NCI-H748 treated with DMSO at 0.1 percent for 48 hours (cell line): ENCODE results near the gene GCNT2.
"Not testable (repeated sequence)": the region's sequence is repeated elsewhere in the genome, so short reads cannot be mapped to it uniquely, and the experiment has no call there.

ENCODE experiments used
- DNase-seq: peaks from one replicate; lab custom pipeline; 2025; lab: John Stamatoyannopoulos, UW

The GCNT2 gene

DNA sequence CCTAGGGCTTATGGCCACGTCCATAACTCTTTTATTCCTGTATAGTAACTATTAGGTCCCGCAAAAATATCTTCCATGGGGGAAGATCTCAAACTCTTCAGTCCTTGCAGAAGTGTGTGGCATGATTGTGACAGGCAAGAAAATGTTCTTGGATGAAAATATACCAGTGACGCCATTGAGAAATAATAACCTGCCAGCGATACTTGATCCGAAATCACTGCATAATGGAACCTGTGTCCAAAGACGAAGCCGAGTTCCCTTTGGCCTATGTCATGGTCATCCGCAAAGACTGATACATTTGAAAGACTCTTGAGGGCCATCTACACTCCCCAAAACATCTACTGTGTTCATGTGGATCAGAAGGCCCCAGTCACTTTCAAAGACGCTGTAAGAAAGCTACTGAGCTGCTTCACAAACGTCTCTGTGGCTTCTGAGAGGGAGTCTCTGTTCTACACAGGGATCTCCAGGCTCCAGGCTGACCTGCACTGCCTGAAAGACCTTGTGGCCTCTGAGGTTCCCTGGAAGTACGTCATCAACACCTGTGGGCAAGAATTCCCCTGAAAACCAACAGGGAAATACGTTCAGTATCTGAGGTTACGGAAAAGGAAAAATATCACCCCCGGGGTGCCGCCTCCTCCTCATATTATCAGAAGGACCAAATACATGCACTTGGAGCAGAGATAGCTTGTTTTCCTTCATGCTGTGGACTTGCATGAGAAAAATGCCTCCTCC, 6.9 kb upstream of the GCNT2 start:
- DNase-seq: no peak

GRCh38 chr6:10516953-10517352, 4.2 kb upstream of the GCNT2 start:
- DNase-seq: no peak

DNA sequence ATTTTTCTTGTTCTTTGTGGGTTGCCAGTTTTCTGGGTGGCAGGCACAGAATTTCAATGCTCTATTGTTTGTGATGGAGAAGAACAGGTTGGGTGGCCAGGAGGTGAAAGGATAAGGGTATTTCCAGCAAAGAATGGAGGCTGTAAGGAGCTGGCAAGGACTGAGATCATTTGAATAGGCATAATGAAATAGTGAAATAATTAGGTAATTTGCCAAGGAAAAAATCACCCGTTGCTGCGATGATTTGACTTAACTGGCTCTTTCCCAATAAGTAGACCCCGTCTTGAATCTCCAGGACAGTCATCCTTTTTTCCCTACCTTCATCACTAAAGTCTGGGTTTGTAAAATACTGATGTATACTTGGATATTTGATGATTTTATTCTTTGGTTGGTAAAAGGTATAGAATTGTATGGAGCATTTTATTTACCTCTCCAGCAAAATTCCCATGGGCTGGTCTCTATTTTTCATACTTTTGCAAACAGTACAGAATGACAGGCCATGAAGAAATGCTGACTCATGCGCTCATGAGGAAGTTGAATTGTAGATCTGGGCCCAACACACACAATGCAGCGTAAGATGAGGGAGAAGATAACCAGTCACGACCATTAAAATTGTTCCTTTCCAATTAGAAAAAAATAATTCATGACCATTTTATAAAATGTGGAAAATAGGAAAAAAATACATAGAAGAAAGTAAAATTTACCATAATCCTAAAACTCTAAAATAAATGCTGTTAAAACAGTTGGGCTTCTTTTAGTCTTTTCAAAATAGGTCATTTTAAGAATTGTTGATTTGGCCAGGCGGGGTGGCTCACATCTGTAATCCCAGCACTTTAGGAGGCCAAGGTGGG, 2.4 kb upstream of the GCNT2 start:
- no peak for DNase-seq

DNA sequence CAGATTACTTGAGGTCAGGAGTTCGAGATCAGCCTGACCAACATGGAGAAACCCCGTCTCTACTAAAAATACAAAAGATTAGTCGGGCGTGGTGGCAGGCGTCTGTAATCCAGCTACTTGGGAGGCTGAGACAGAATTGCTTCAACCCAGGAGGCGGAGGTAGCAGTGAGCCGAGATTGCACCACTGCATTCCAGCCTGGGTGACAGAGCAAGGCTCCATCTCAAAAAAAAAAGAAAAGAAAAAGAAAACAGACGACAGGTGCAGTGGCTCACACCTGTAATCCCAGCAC, 1.8 kb upstream of the GCNT2 start:
- DNase-seq: not testable (repeated sequence)

GRCh38 chr6:10520468-10520867, 683 bp upstream of the GCNT2 start:
- no peak for DNase-seq

DNA sequence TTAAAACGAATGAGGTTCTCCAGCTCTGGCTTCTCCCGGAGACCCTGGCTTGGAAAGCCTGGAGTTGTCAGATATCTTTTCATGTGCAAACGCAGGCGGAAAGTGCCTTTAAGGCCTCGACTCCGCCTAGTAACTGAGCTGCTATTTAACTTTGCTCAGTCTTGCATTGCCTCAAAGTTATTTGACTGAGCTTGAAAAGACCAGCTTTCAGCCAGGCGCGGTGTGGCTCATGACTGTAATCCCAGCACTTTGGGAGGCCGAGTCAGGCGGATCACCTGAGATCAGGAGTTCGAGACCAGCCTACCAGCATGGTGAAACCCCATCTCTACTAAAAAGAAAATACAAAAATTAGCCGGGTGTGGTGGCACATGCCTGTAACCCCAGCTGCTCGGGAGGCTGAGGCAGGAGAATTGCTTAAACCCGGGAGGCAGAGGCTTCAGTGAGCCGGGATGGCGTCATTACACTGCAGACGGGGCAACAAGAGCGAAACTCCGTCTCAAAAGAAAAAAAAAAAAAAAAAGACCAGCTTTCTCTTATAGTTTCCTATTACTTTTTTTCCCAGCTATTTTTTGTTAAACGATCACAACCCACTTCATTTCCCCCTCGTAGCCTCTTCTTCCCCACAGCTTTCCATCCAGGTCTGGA, 1.9 kb downstream of the GCNT2 start:
- no peak for DNase-seq

DNA sequence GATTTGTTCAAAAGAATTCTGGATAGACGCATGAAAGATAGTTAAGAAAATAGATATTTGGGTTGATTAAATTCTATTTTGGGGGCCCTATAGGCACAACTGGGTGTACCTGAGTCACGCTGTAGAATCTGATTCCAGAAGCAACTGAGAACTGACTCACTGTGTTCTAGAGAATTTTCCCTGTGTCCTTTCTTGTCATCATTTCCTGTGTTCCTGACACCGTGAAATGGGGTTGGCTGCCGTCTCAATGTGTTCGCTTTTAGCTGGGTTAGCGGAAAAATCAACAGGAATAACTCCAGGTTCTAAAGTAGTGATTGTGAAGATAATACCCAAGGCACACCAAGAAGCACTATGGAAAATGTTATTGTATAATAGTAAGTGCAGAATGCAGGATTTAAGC, 5.0 kb downstream of the GCNT2 start:
- no peak for DNase-seq

GRCh38 chr6:10528158-10528981, 7.2 kb downstream of the GCNT2 start:
- peak; percentile 85 for DNase-seq

DNA sequence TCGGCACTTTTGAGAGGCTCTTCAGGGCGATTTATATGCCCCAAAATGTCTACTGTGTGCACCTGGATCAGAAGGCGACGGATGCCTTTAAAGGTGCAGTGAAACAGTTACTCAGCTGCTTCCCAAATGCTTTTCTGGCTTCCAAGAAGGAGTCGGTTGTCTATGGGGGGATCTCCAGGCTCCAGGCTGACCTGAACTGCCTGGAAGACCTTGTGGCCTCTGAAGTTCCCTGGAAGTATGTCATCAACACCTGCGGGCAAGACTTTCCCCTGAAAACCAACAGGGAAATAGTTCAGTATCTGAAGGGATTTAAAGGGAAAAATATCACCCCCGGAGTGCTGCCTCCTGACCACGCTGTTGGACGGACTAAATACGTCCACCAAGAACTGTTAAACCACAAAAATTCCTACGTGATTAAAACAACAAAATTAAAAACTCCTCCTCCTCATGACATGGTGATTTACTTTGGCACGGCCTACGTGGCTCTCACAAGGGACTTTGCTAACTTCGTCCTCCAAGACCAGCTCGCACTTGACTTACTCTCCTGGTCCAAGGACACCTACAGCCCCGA, 8.2 kb downstream of the GCNT2 start:
- DNase-seq: no peak

- DNase-seq: not testable (repeated sequence)
These were observed 8.8 kb downstream of the GCNT2 start for GRCh38 chr6:10529828-10530374.

- DNase-seq: no peak
These were observed 10.4 kb downstream of the GCNT2 start for GRCh38 chr6:10531503-10531902.

GRCh38 chr6:10531942-10532341, 10.8 kb downstream of the GCNT2 start:
- DNase-seq: no peak

DNA sequence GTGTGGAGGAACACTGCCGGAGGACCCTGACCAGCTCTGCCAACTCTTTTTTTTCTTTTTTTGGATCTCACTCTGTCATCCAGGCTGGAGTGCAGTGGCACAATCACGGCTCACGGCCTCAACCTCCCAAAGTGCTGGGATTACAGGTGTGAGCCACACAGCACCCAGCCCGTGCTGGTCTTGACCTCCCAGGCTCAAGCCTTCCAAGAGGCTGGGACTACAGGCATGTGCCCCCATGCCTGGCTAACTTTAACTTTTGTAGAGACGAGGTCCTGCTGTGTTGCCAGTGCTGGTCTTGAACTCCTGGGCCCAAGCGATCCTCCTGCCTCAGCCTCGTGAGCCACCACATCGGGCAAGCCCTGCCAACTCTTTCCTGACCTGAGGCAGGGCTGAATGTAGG, 11.2 kb downstream of the GCNT2 start:
- no peak for DNase-seq

- no peak for DNase-seq
These were observed 13.2 kb downstream of the GCNT2 start for GRCh38 chr6:10534419-10534762.

GRCh38 chr6:10535193-10535592, 14.0 kb downstream of the GCNT2 start:
- no peak for DNase-seq

DNA sequence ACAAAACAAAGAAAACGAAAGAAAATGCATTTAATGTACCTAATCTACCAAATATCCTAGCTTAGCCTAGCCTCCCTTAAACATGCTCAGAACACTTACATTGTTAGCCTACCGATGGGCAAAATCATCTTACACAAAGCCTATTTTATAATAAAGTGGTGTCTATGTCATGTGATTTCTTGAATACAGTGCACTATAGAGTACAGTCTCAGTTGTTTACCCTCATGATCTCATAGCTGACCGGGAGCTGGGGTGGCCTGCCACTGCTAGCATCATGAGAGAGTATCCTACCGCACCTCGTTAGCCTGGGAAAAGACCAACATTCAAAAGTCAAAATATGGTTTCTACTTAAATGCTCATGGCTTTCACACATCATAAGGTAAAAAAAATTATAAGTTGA, 16.6 kb downstream of the GCNT2 start:
- DNase-seq: no peak

GRCh38 chr6:10540073-10540746, 19.1 kb downstream of the GCNT2 start:
- no peak for DNase-seq

DNA sequence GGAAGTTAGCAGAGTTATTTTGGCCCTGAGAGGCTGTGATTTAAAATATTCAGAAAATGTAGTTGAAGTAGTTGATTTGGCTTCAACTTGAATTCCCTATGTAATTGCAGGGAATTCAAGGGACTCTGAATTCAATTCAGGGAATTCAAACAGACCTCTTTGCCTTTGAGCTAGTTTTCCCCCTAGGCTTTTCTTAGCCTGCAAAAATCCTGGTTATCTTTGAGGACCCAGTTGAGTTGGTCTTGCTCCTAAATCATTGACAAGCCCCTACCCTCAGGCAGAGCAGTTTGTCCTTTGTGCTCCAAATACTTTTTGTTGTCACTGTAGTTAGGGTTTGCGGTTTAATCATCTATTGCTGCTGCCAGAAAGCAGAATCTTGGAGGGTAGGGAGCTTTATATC, 20.4 kb downstream of the GCNT2 start:
- no peak for DNase-seq

DNA sequence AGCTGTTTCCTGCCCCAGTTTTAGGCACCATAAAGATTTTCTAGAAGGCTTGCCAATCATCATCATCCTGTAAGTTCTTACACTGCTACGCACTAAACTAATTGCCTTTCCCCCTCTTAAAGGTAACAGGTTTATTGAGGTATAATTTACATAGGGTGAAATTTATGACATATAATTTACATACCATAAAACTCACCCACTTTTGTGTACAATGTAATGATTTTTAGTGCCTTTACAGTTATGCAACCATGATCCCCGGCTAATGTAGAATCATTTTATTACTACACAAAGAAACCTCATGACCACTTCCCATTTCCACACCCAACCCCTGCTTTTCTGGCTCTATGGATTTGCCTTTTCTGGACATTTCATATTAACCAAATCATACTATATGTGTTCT, 21.1 kb downstream of the GCNT2 start:
- DNase-seq: no peak

DNA sequence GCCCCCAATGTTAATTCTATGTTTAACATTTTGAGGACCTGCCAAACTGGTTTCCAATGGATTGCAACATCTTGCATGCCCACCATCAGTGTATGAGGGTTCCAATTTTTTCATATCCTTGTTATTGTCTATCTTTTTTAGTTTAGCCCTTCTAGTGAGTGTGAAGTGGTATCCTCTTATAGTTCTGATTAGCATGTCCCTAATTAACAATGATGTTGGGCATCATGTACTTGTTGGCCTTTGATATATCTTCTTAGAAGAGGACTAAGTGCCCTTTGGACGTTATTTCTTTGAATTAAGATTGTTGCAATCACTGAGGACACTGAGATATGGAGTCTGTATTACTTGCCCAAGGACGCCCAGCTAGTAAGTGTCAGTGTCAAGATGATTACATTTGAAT, 22.3 kb downstream of the GCNT2 start:
- DNase-seq: no peak

- no peak for DNase-seq
These were observed 24.3 kb downstream of the GCNT2 start for GRCh38 chr6:10545482-10545881.
